Neural progenitor cell (in vitro differentiated cells): ENCODE measurements around the gene GAL3ST2.

Source experiments
- EZH2 ChIP-seq: fragments of 200-600 bp; sonication (generic); IDR thresholded peaks from 2 replicates; pipeline ENCODE4 v1.6.1; 2017; ENCODE audit warnings: antibody characterized with exemption, mild to moderate bottlenecking, moderate library complexity
- TF ChIP-seq, protein P1 (sequence below): fragments of 200-600 bp; sonication (generic); IDR thresholded peaks from 2 replicates; pipeline ENCODE4 v1.5.1; 2017; ENCODE audit warnings: antibody characterized with exemption, mild to moderate bottlenecking

DNA sequence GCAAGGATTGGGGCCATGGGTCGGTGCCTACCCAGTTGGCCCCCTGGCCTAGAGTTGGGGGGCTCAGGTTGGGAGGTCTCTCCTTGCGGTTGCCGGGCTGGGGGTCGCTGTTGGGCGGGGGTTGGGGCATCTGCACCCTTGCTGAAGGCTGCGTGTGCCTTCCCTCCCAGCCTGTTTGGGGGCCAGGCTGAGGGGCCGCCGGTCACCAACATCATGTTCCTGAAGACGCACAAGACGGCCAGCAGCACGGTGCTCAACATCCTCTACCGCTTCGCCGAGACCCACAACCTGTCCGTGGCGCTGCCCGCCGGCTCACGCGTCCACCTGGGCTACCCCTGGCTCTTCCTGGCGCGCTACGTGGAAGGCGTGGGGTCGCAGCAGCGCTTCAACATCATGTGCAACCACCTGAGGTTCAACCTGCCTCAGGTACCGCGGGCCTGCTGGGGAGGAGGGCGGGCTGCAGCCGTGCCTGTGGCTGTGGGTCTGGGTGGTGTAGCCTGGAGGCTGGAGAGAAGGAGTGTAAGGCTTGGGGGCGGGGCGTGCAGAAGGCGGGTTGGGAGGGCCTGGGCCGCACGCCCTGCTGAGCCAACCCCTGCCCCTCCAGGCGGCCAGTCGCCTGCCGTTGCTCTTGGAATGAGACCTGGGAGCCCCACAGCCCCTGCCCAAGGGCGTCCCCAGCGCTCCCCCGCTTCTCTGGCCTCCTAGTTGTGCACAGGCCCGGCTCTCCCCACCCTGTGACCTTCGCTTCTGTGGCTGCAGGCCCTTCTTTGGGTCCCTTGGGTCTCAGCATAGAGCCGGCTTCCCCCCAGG is 25.2 kb downstream of the GAL3ST2 start:
- TF ChIP-seq EZH2 = no peak
- TF ChIP-seq, protein P1, sequence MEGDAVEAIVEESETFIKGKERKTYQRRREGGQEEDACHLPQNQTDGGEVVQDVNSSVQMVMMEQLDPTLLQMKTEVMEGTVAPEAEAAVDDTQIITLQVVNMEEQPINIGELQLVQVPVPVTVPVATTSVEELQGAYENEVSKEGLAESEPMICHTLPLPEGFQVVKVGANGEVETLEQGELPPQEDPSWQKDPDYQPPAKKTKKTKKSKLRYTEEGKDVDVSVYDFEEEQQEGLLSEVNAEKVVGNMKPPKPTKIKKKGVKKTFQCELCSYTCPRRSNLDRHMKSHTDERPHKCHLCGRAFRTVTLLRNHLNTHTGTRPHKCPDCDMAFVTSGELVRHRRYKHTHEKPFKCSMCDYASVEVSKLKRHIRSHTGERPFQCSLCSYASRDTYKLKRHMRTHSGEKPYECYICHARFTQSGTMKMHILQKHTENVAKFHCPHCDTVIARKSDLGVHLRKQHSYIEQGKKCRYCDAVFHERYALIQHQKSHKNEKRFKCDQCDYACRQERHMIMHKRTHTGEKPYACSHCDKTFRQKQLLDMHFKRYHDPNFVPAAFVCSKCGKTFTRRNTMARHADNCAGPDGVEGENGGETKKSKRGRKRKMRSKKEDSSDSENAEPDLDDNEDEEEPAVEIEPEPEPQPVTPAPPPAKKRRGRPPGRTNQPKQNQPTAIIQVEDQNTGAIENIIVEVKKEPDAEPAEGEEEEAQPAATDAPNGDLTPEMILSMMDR = no peak
